Measurements from ENCODE around the gene ZMIZ2. TPM values are rescaled to one million over a fixed set of nuclear protein-coding genes. Genes with fewer than 3 reads are reported as not detected.

The ZMIZ2 gene
- total and polyA plus RNA-seq, 9 of the 15 experiments (the other 6 are each of a cell fraction or from before 2014, with no cell fraction given) = 0.13 to 40.3 (median 4.9) TPM

- no peak for TF ChIP-seq RFX7 (CRISPR knock-in tag; IDR thresholded peaks at IDR 0.05)
- TF ChIP-seq SRF (CRISPR knock-in tag; IDR thresholded peaks at IDR 0.05) = peak in 1 of 2 experiments; percentile 83; a peak in 2 of 4 replicates
- peak; percentile 17; the same call in 1 of the 2 replicates for TF ChIP-seq TEAD2 (tag; IDR thresholded peaks at IDR 0.05)
- no peak for TF ChIP-seq HNRNPL (IDR thresholded peaks at IDR 0.05; ENCODE audit: low read depth, low read length)
- TF ChIP-seq ZBTB11 (CRISPR knock-in tag; IDR thresholded peaks at IDR 0.05) = no peak
- 0 out of 2 replicates have a peak, but pooled peaks have one; percentile 10 for TF ChIP-seq MAFG (tag; conservative IDR thresholded peaks at IDR 0.05)
These were observed 42.9 kb downstream of the ZMIZ2 start (continued) for GRCh38 chr7:44791278-44792219.
